ENCODE data around the gene BCAR3.

BCAR3 gene

GRCh38 chr1:93616221-93616995 lies 65.2 kb downstream of the BCAR3 start:
- no peak for DNase-seq (ENCODE audit: low read depth)

GRCh38 chr1:93615582-93616150 lies 66.0 kb downstream of the BCAR3 start:
- no peak for DNase-seq (ENCODE audit: low read depth)

- no peak for DNase-seq (ENCODE audit: low read depth)
Measured at GRCh38 chr1:93614986-93615581, 66.6 kb downstream of the BCAR3 start.

- no peak for DNase-seq (ENCODE audit: low read depth)
Measured at GRCh38 chr1:93614541-93614940, 67.1 kb downstream of the BCAR3 start.

GRCh38 chr1:93613898-93614297 lies 67.7 kb downstream of the BCAR3 start:
- DNase-seq (ENCODE audit: low read depth) = no peak

- no peak for DNase-seq (ENCODE audit: low read depth)
Measured at GRCh38 chr1:93612510-93612909, 69.1 kb downstream of the BCAR3 start.

GRCh38 chr1:93611668-93612067 lies 70.0 kb downstream of the BCAR3 start:
- no peak for DNase-seq (ENCODE audit: low read depth)

GRCh38 chr1:93609536-93609935 lies 72.1 kb downstream of the BCAR3 start:
- no peak for DNase-seq (ENCODE audit: low read depth)

GRCh38 chr1:93608187-93609109 lies 73.2 kb downstream of the BCAR3 start:
- DNase-seq (ENCODE audit: low read depth) = no peak

- no peak for DNase-seq (ENCODE audit: low read depth)
Measured at GRCh38 chr1:93607814-93608186, 73.8 kb downstream of the BCAR3 start.

- DNase-seq (ENCODE audit: low read depth) = no peak
Measured at GRCh38 chr1:93605812-93606512, 75.7 kb downstream of the BCAR3 start.

GRCh38 chr1:93605026-93605568 lies 76.5 kb downstream of the BCAR3 start:
- DNase-seq (ENCODE audit: low read depth) = no peak

- DNase-seq (ENCODE audit: low read depth) = no peak
Measured at GRCh38 chr1:93604411-93604810, 77.2 kb downstream of the BCAR3 start.

GRCh38 chr1:93603601-93604000 lies 78.0 kb downstream of the BCAR3 start:
- no peak for DNase-seq (ENCODE audit: low read depth)

GRCh38 chr1:93603106-93603505 lies 78.5 kb downstream of the BCAR3 start:
- no peak for DNase-seq (ENCODE audit: low read depth)

- no peak for DNase-seq (ENCODE audit: low read depth)
Measured at GRCh38 chr1:93602101-93602500, 79.5 kb downstream of the BCAR3 start.

GRCh38 chr1:93601686-93602085 lies 80.0 kb downstream of the BCAR3 start:
- no peak for DNase-seq (ENCODE audit: low read depth)

- DNase-seq (ENCODE audit: low read depth) = no peak
Measured at GRCh38 chr1:93600663-93601062, 81.0 kb downstream of the BCAR3 start.

GRCh38 chr1:93599479-93599878 lies 82.2 kb downstream of the BCAR3 start:
- DNase-seq (ENCODE audit: low read depth) = no peak

- DNase-seq (ENCODE audit: low read depth) = no peak
Measured at GRCh38 chr1:93598861-93599439, 82.7 kb downstream of the BCAR3 start.

GRCh38 chr1:93598396-93598795 lies 83.2 kb downstream of the BCAR3 start:
- DNase-seq (ENCODE audit: low read depth) = no peak

Data from T follicular helper cell (primary cell).